Stimulated activated CD4-positive, alpha-beta T cell treated with anti-CD3 and anti-CD28 coated beads, TNF-alpha, amount 100 ng/mL, for 1 hour (primary cell): ENCODE results near the gene DPPA2.

Experiments used
- DNase-seq, 3 donors: peaks; one replicate each; pipeline ENCODE4 v3.0.0-alpha.2; 2020; ENCODE audit warnings: low read depth in 3 of 3, low spot score in 1 of 3

Gene DPPA2

DNA sequence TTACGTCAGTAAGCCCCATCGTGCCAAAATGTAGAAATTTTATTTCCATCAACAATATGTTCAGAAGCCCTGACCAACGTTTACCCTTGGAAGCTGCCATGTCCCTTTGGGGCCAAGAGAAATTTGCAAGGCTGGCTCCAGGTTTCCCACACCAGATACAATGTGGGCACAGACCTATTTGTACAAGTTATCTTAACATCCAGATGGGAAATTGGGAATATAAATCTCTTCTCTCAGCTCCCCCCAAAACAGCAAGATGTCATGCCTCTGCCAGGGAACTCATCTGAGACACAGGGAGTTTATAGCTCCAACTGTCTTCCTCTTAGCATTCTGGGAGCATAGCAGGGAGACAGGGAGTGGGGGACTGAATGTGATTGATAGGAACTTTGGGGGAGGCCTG is 9.3 kb upstream of the DPPA2 start:
- DNase-seq: no peak

DNA sequence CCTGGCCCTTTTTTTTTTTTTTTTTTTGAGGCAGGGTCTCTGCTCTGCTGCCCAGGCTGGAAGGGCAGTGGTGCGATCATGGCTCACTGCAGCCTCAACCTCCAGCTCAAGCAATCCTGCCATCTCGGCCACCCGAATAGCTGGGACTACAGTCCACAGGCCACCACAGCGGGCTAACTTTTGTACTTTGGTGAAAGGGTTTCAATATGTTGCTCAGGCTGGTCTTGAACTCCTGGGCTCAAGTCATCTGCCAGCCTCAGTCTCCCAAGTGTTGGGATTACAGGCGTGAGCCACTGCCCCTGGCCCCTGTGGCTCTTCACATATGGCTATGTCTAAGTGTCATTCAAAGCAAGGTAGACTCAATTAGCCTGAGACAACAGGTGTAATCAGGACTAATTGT is 8.8 kb upstream of the DPPA2 start:
- DNase-seq: no peak

DNA sequence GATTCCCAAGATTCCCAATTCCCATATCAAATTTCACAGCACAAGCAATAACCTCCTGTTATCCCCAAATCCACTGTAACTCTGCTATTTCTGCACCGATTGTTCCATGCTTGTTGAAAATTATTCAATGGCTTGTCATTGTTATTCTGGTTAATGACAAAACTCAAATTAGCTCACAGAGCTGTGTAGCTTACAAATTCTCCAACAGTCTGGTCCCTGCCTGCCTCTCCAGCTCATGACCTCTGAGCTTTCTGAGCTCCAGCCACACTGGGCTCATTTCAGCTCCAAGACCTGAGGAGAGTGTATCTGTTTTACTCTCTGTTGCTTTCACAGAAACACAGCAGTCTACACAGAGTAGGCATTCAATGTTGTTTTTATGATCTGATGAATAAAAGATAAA is 3.3 kb downstream of the DPPA2 start:
- DNase-seq: no peak

- no peak for DNase-seq
Measured at GRCh38 chr3:109297496-109297895, 18.8 kb downstream of the DPPA2 start.

GRCh38 chr3:109284071-109284470 is 32.2 kb downstream of the DPPA2 start:
- DNase-seq: no peak

GRCh38 chr3:109278546-109278945 is 37.8 kb downstream of the DPPA2 start:
- no peak for DNase-seq

DNA sequence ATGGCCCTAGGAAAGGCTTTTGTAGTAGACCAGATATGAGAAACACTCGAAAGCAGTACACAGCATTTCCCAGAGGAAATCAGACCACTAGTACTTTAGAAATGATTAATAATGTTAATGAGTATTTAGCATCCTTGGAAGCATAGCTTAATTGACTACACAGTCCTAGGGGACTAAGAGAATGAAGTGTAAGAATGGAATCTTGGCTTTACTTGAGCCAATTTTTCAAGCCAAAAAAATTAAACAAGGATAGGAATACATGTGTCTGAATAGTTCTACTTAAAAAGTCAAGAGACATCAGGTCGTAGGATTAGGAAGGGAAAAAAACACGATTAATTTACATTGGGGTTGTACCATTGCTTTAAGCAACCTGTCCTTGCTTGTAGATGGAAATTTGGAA is 38.2 kb downstream of the DPPA2 start:
- DNase-seq: no peak

DNA sequence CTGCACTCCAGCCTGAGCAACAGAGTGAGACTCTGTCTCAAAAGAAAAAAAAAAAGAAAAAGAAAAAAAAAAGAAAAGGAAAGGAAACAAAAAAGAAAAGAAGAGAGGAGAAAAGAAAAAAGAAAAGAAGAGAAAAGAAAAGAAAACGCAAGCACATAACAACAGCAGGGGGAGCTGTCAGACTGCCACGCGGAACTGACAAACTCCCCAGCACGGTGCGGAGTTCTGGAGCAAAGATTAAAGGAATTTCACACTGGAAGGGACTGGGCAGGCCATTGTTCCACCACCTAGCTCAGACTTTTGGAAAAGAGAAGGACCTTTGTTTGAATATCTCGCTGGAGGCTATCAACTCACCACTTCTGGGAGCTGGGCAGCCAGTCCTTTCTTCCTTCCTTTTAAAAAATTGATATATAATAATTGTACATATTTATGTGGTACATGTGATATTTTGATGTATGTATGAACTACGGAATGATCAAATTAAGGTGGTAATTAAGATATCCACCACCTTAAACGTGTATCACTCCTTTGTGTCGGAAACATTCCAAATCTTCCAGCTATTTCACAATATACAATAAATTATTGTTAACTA is 40.5 kb downstream of the DPPA2 start:
- DNase-seq: no peak

DNA sequence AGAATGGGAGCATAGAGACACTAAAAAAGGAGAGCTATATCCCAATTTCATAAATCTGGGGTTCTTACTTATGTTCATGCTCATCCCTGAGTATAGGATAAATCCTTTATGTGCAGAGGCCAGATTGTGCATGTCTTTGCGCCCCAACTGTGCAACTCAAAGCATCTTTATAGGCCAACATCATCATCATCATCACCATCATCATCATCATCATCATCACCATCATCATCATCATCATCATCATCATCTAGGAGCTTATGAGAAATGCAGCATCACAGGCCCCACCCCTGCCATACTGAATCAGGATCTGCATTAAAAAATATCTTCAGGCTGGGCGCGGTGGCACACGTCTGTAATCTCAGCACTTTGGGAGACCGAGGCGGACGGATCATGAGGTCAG is 45.5 kb downstream of the DPPA2 start:
- no peak for DNase-seq

- DNase-seq: no peak
Measured at GRCh38 chr3:109269577-109270275, 46.6 kb downstream of the DPPA2 start.

DNA sequence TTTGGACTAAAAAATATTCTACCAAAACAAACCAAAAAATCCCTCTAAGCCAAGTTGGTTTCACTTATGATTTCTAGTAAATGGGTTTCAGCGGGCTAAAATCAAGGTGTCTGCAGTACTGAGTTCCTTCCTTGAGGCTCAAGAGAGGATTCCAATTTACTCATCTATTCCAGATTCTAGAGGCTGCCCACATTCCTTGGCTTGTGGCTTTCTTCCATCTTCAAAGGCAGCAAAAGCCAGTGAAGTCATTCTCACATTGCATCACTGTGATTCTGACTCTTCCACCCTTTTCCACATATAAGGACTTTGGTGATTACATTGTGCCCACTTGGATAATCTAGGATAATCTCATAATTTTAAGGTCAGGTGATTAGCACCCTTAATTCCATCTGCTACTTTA is 48.1 kb downstream of the DPPA2 start:
- DNase-seq: no peak

- no peak for DNase-seq
Measured at GRCh38 chr3:109265295-109265694, 51.0 kb downstream of the DPPA2 start.

DNA sequence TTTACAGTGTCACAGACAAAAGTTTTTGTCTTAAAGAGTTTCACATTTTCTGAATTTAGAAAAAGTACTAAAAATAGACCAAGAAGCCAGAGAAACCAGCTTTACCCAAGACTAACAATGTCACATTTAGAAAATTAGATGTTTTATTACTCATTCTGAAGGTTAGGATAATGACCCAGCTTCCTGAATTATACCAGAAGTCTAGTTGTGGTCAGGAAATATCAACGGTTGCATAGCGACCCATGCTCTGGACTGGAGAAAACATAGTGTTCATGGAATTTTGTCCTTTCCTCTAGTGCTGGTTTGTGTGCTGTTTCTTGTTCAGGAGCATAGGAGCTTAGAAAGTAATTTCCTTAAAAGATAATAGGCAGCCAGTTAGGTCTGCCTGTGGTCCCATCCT is 59.0 kb downstream of the DPPA2 start:
- DNase-seq: no peak

- DNase-seq: no peak
Measured at GRCh38 chr3:109254770-109255169, 61.5 kb downstream of the DPPA2 start.

- DNase-seq: no peak
Measured at GRCh38 chr3:109252641-109253040, 63.7 kb downstream of the DPPA2 start.
